Astrocyte of the cerebellum (primary cell): ENCODE results near the gene TMEM253.
A peak's percentile ranks its signal among the peaks of the same experiment; 100 is the strongest.

Source experiments
- DNase-seq: peaks from one replicate; pipeline ENCODE4 v3.0.0-alpha.2; 2011; ENCODE audit warnings: low read depth
- H3K4me3 ChIP-seq: 2 replicates; pipeline ENCODE4 v1.5.1; 2011; ENCODE audit warnings: mild to moderate bottlenecking, low read depth, low read length, moderate library complexity
- CTCF ChIP-seq: IDR thresholded peaks from 2 replicates; pipeline ENCODE4 v1.5.1; 2012; ENCODE audit warnings: low read length, low read depth, moderate library complexity, mild to moderate bottlenecking; ENCODE audit errors: missing control alignments
- in situ Hi-C: cut with HindIII; loops from 2 replicates; pipeline ENCODE4 v1.10.0; 2017; ENCODE audit warnings: low sequenced_read_pairs

Gene TMEM253

GRCh38 chr14:21121122-21121521 is 20.3 kb downstream of the TMEM253 start:
- DNase-seq: no peak
- no peak overlapping the region for H3K4me3 ChIP-seq
- in situ Hi-C loops: no loop called here
- no peak for TF ChIP-seq CTCF

DNA sequence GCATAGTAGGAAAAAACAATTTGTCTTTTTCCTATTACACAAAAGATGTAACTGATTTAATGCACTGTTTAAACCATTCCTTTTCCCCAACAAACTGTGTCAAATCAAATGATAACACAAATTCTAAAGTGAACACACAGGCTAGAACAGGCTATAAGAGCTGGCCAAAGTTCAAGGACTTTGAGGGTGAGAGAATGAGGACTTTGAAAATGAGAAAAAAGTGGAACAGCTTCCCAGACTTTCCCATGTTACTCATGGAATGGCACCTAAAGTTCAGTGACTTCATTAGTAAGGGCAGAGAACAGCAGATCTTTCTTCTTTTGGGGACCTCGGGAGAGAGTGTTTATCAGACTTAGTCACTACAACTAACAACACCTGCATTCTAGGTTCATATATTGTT is 22.6 kb downstream of the TMEM253 start:
- DNase-seq: no peak
- no peak overlapping the region for H3K4me3 ChIP-seq
- in situ Hi-C loops: no loop called here
- no peak for TF ChIP-seq CTCF

- no peak overlapping the region for H3K4me3 ChIP-seq
- no peak for DNase-seq
- TF ChIP-seq CTCF: no peak
- in situ Hi-C loops: no loop called here
These were observed 33.0 kb downstream of the TMEM253 start for GRCh38 chr14:21133901-21134300.

DNA sequence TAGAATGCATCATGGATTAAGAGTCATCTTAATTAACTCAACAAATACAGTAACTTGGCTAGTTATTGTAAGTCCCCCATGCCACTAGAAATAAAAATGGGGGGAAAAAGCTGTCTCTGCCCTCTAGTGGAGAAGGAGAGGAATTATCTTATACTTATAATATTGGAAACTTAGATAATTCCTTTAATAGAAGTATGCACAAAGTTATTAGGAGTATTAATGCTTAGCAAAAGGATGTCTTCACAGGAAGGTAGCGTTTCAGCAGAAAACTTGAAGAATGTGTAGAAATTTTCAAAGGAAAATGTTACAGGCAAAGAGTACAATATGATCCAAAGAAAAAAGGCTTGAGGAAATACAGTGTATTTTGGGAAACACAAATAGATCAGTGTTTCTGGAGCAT is 35.2 kb downstream of the TMEM253 start:
- peak; percentile 60 for TF ChIP-seq CTCF
- no peak overlapping the region for H3K4me3 ChIP-seq
- in situ Hi-C loops: no loop called here
- DNase-seq: no peak

DNA sequence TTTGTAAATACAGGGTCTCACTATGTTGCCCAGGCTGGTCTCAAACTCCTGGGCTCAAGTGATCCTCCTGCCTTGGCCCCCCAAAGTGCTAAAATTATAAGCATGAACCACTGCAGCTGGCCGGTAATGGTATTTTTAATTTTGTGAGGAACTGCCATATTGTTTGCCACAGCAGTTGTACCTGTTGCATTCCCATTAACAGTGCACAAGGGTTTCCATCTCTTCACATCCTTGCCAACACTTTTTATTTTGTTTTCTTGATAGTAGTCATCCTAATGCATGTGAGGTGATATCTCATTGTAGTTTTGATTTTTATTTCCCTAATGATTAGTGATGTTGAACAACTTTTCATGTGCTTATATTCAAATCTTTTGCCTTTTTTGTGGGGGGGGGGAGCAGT is 41.5 kb downstream of the TMEM253 start:
- TF ChIP-seq CTCF: no peak
- DNase-seq: no peak
- in situ Hi-C loops: no loop called here
- no peak overlapping the region for H3K4me3 ChIP-seq

GRCh38 chr14:21145437-21145836 is 44.6 kb downstream of the TMEM253 start:
- no peak for DNase-seq
- no peak for TF ChIP-seq CTCF
- H3K4me3 ChIP-seq: no peak overlapping the region
- in situ Hi-C loops: no loop called here
